ENCODE results near the gene ST8SIA1. TPM values are rescaled to one million over a fixed set of nuclear protein-coding genes. Genes with fewer than 3 reads are reported as not detected.

The ST8SIA1 gene
- polyA plus RNA-seq, 1 of the 3 experiments (the other 2 are of a cell fraction): 0.12 TPM

DNA sequence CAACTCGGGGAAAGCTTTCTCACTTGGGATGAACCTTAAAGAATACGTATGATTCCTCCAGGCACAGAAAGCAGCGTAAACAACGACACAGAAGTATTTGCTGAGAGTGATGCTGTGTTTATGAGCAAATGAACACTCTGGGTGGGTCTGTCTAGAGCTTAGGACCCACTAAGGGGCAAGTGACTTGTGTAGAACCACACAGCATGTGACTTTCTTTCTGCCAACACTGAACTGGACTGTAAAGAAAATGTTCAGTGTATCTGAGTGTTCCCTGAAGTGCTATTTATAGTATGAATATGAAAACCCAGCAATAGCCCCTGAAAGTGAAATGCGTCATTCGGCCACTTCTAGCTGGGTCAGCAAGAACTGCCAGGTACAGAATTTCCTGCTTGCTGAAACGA, 78.5 kb downstream of the ST8SIA1 start:
- 27% methylated on average over 6 of the region's 7 CpGs for WGBS (ENCODE audit: low lambda C conversion rate)
- no peaks in the 10 kb centered on the region for H3K79me2 ChIP-seq (ENCODE audit: insufficient read depth)
- H3K9me3 ChIP-seq: no peaks in the 10 kb centered on the region
- H2AFZ ChIP-seq (ENCODE audit: low read depth): no peak overlapping the region
- no peak overlapping the region for H3K9ac ChIP-seq
- no peak overlapping the region for H3K4me3 ChIP-seq (ENCODE audit: low read depth in 2 of 2, low read length in 1 of 2)
- no peaks in the 10 kb centered on the region for H3K9me2 ChIP-seq
- H3K27ac ChIP-seq (ENCODE audit: low read depth in 2 of 2, low read length in 1 of 2): no peak overlapping the region
- no peaks in the 10 kb centered on the region for H3K4me1 ChIP-seq (ENCODE audit: control insufficient read depth in 1 of 2, insufficient read depth in 2 of 2, low read depth in 1 of 2, low read length in 1 of 2)
- TF ChIP-seq, protein P1, sequence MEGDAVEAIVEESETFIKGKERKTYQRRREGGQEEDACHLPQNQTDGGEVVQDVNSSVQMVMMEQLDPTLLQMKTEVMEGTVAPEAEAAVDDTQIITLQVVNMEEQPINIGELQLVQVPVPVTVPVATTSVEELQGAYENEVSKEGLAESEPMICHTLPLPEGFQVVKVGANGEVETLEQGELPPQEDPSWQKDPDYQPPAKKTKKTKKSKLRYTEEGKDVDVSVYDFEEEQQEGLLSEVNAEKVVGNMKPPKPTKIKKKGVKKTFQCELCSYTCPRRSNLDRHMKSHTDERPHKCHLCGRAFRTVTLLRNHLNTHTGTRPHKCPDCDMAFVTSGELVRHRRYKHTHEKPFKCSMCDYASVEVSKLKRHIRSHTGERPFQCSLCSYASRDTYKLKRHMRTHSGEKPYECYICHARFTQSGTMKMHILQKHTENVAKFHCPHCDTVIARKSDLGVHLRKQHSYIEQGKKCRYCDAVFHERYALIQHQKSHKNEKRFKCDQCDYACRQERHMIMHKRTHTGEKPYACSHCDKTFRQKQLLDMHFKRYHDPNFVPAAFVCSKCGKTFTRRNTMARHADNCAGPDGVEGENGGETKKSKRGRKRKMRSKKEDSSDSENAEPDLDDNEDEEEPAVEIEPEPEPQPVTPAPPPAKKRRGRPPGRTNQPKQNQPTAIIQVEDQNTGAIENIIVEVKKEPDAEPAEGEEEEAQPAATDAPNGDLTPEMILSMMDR (IDR thresholded peaks at IDR 0.05): no peak
- TF ChIP-seq, protein P2, sequence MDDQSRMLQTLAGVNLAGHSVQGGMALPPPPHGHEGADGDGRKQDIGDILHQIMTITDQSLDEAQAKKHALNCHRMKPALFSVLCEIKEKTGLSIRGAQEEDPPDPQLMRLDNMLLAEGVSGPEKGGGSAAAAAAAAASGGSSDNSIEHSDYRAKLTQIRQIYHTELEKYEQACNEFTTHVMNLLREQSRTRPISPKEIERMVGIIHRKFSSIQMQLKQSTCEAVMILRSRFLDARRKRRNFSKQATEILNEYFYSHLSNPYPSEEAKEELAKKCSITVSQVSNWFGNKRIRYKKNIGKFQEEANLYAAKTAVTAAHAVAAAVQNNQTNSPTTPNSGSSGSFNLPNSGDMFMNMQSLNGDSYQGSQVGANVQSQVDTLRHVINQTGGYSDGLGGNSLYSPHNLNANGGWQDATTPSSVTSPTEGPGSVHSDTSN (IDR thresholded peaks at IDR 0.05): no peak
- TF ChIP-seq FOXJ3 (CRISPR knock-in tag; IDR thresholded peaks at IDR 0.05) (no peak), SIN3A (IDR thresholded peaks at IDR 0.05; ENCODE audit: borderline replicate concordance, low read depth, low read length) (no peak), FOXM1 (IDR thresholded peaks at IDR 0.05; ENCODE audit: low read depth) (no peak), POLR2AphosphoS5 (IDR thresholded peaks at IDR 0.05; ENCODE audit: low read depth, low read length) (no peak)
- no peak for DNase-seq
- H4K20me1 ChIP-seq (ENCODE audit: insufficient read depth): no peaks in the 10 kb centered on the region
- CTCF ChIA-PET: no interaction called here
- no peaks in the 10 kb centered on the region for H3K36me3 ChIP-seq (replicated peaks in 1 of 2; ENCODE audit: control insufficient read depth in 1 of 2, insufficient read depth in 2 of 2, low read length in 1 of 2)
- H3F3A ChIP-seq (replicated peaks; ENCODE audit: insufficient read depth): no peaks in the 10 kb centered on the region
- POLR2A ChIA-PET: no interaction called here
- peaks cover 28% of the 10 kb centered on the region; the same call in 1 of the 2 replicates for H3K27me3 ChIP-seq (ENCODE audit: insufficient read depth)
- H3K4me2 ChIP-seq: no peak overlapping the region

DNA sequence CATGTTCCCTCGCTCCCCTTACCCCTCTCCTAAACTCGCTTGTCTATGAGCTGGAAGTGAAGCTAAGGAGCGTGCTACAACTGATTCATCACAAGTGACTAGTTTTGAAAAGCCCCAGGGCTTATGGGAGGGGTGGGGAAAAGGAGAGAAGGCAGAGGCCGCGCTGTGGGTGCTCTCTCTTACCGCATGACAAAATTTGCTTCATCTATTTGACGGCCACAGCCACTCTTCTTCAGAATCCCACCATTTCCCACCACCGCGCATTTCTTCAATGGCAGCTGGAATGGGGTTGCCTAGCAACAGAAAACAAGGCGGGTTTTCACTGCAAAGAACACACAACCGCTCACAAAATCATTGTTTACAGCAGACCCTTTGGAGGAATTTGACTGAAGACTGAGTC, 79.4 kb downstream of the ST8SIA1 start:
- no peak for DNase-seq
- H3K4me1 ChIP-seq (ENCODE audit: control insufficient read depth in 1 of 2, insufficient read depth in 2 of 2, low read depth in 1 of 2, low read length in 1 of 2): no peaks in the 10 kb centered on the region
- ChIA-PET POLR2A (no interaction called here), CTCF (no interaction called here)
- WGBS (ENCODE audit: low lambda C conversion rate): 27% methylated on average over 11 of the region's 11 CpGs
- H3K79me2 ChIP-seq (ENCODE audit: insufficient read depth): no peaks in the 10 kb centered on the region
- H3F3A ChIP-seq (replicated peaks; ENCODE audit: insufficient read depth): no peaks in the 10 kb centered on the region
- H3K27me3 ChIP-seq (ENCODE audit: insufficient read depth): peaks cover 33% of the 10 kb centered on the region; the same call in 1 of the 2 replicates
- H3K4me2 ChIP-seq: peak overlapping the region; percentile 28; the same call in 1 of the 2 replicates
- H3K4me3 ChIP-seq (ENCODE audit: low read depth in 2 of 2, low read length in 1 of 2): no peak overlapping the region
- H2AFZ ChIP-seq (ENCODE audit: low read depth): no peak overlapping the region
- H3K9me3 ChIP-seq: no peaks in the 10 kb centered on the region
- no peak overlapping the region for H3K9ac ChIP-seq
- no peaks in the 10 kb centered on the region for H3K9me2 ChIP-seq
- H3K27ac ChIP-seq (ENCODE audit: low read depth in 2 of 2, low read length in 1 of 2): no peak overlapping the region
- no peaks in the 10 kb centered on the region for H3K36me3 ChIP-seq (replicated peaks in 1 of 2; ENCODE audit: control insufficient read depth in 1 of 2, insufficient read depth in 2 of 2, low read length in 1 of 2)
- H4K20me1 ChIP-seq (ENCODE audit: insufficient read depth): no peaks in the 10 kb centered on the region
- no peak for TF ChIP-seq POLR2AphosphoS5 (IDR thresholded peaks at IDR 0.05; ENCODE audit: low read depth, low read length)
- TF ChIP-seq FOXM1 (IDR thresholded peaks at IDR 0.05; ENCODE audit: low read depth): no peak
- TF ChIP-seq GATA2 (CRISPR knock-in tag; IDR thresholded peaks at IDR 0.05): no peak
- TF ChIP-seq EZH2phosphoT487 (IDR thresholded peaks at IDR 0.05; ENCODE audit: borderline replicate concordance, low read depth): no peak
- no peak for TF ChIP-seq JUND (IDR thresholded peaks at IDR 0.05)
- no peak for TF ChIP-seq SMC3 (IDR thresholded peaks at IDR 0.05; ENCODE audit: low read depth, low read length)
- no peak for TF ChIP-seq RAD21 (IDR thresholded peaks at IDR 0.05; ENCODE audit: low read length)
